NCI-H2029 (cell line): ENCODE data around the gene ZNF575.

Experiments
- DNase-seq: peaks from one replicate; lab custom pipeline; 2025; lab: John Stamatoyannopoulos, UW

The ZNF575 gene

GRCh38 chr19:43574424-43575155 is 41.6 kb downstream of the ZNF575 start:
- DNase-seq, result peak; percentile 35

- peak; percentile 99 for DNase-seq
Measured at GRCh38 chr19:43575156-43575950, 42.4 kb downstream of the ZNF575 start, which contains the start of the genes PINLYP and XRCC1. Gene PINLYP (plus strand): TSS chr19:43575801. CDS start chr19:43577192, 1,391 bp downstream. Gene XRCC1 (minus strand): TSS chr19:43575527. CDS start chr19:43575458, 69 bp downstream.

- DNase-seq, result no peak
Measured at GRCh38 chr19:43575955-43576878, 43.2 kb downstream of the ZNF575 start.

DNA sequence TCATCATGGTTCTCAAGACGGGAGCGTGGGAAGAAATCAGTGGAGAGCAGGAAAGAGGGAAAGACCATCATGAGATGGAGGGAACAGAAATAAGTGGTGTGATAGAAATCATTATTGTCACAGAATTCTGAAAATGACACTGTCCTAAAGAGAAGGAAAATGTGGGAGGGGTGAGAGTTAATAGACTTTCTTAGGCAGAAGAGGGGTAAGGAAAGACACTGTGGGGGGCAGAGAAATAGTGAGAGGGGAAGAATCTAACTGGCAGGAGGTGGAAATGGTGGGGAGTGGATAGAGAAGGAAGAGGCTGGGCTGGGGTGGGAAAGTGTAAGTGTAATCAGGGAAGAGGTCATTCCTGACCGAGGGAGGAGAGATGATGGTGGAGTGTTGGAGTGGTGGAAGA is 45.8 kb downstream of the ZNF575 start:
- DNase-seq, result no peak

DNA sequence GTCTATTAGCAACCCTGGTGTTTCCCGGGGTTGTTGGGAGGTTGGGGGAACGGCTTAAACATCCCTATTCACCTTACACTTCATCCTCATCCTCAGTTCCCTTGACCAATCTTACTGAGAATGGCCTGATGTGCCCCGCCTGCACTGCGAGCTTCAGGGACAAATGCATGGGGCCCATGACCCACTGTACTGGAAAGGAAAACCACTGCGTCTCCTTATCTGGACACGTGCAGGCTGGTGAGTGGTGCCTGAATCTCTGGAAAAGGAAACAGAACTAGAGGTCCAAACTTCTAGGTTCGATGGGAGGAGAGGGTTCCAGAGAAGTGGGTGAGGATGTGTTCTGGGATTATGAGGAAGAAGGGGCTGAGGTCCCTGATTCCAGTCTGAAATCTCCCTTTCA is 48.5 kb downstream of the ZNF575 start:
- no peak for DNase-seq

DNA sequence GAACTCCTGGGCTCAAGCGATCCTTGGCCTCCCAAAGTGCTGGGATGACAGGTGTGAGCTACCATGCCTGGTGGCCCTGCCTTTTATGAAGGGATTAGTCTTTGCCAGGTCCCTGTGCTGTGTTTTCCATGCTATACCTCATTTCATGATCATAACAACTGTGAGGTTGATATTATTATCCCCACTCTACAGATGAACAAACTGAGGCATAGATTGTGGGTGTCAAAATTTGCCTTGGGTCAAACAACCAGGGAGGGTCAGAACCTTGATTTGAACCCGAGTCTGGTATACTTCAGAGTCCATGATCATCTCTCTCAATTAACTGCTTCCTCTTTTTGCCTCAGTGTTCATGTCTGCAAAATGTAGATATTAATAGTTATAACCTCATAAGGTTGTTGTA is 49.5 kb downstream of the ZNF575 start:
- DNase-seq, result no peak

- DNase-seq, result no peak
Measured at GRCh38 chr19:43584484-43584883, 51.5 kb downstream of the ZNF575 start.
